ENCODE data around the gene NCKAP5.

DNA sequence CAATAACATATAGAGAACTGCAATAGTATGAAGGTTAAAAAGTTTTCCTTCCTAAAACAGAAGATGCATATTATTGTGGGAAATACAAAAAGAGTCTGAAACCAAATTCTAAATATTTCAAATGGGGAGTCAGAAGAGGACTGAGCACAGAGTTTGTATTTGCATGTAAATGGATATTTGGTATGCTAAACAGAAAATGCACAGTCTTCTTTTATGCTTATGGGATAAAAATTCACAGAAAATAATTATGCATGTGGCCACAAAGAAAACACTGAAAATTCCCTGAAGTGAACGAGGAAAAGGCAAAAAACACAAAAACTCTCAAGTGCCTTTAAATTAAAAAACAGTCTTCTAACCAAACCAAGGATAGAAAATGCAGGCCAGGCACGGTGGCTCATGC lies 142.7 kb downstream of the NCKAP5 start:
- TF ChIP-seq CTCF (IDR thresholded peaks at IDR 0.05), result no peak
- no peak for TF ChIP-seq POLR2A (IDR thresholded peaks at IDR 0.05)
